IPS DF 4.7 (cell line): ENCODE data around the gene LEMD3.
"Not testable (repeated sequence)": the region's sequence is repeated elsewhere in the genome, so short reads cannot be mapped to it uniquely, and the experiment has no call there.

Experiments used
- DNase-seq: peaks from one replicate; pipeline ENCODE4 v3.0.0-alpha.2; 2013; ENCODE audit warnings: low spot score; ENCODE audit errors: extremely low read depth

Gene LEMD3

GRCh38 chr12:65278576-65279368 is 109.4 kb downstream of the LEMD3 start, which contains the start of gene MSRB3:
Gene MSRB3, plus strand, starts transcription at chr12:65278683. Its CDS starts 29,897 bp downstream, at chr12:65308580.
- no peak for DNase-seq

DNA sequence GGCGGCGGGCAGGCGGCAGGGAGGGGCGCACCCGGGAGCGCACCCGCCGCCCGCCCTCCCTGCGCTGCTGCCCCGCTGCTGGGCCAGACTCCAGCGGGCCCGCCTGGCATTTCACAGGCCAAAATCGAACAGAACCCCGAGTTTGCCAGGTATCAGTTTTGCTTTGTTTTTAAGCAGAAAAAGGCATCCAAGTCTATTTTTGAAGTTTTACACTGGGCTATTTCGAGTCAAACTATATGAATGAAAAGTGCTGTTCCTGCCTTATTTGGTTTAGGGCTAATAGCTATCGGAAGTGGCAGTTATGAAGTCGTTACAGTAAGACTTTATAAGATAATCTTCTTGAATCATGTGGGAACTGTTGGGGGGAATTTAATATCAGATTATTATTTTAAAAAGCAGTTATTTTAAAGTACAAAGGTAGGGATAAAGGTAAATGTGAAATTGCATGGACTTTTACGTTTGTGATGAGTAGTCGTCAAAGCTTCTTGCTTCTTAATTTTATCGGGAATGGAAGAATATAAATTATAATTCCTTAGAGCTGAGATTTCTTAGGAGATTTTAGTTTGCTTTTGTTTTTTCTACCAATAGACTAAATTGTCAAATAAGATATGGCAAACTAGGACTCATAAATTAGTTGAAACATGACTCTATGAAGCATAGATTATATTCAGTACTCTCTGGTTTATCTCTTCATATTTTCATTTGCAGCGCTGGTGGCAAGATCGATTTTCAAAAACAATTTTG is 110.2 kb downstream of the LEMD3 start:
- DNase-seq, result no peak

DNA sequence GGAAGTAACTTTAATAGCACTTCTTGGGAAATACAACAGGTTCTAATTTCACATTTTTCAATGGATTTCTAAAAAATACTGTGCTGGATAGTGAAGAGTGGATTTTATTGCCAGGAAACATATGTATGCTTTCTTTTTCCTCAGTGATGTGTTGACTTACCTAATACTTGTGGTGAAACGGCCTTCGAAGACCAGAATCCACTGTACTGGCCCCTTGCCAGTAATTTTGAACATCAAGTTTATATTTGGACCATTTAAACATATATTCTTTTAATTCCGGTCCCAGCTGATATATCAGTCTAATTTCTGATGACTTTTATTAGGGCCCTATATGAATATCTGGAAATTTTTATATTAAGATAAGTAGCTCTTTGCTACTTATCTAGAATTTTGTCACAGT is 110.9 kb downstream of the LEMD3 start:
- DNase-seq, result no peak

GRCh38 chr12:65282840-65283239 is 113.5 kb downstream of the LEMD3 start:
- DNase-seq, result no peak

DNA sequence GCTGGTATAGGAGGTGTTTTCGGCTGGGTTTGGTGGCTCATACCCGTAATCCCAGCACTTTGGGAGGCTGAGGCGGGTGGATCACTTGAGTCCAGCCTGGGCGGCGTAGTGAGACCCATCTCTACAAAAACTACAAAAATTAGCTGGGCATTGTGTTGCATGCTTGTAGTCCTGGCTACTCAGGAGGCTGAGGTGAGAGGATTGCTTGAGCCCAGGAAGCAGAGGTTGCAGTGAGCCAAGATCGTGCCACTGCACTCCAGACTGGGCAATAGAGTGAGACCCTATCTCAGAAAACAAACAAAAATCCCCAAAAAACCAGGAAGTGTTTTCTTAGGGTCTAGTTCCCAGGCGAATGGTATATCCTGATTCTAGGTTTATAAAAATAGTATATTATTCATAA is 116.1 kb downstream of the LEMD3 start:
- not testable (repeated sequence) for DNase-seq

- no peak for DNase-seq
Measured at GRCh38 chr12:65287426-65287825, 118.0 kb downstream of the LEMD3 start.

DNA sequence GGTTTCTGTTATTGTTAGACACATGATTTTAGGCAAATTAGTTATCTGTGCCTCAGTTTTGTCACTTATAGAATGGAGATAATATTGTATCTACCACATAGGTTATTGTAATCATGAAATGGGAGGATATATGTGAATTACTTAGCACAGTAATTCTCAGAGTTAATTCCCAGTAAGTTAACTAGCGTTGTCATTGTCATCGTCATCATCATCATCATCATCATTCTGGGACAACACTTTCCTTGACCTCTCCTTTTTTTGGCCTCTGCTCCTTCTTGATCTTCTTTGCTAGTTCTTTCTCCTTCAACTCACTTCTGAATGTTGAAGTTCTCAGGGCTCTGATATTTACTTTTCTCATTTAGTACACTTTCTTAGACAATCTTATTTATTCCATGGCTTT is 122.9 kb downstream of the LEMD3 start:
- no peak for DNase-seq

DNA sequence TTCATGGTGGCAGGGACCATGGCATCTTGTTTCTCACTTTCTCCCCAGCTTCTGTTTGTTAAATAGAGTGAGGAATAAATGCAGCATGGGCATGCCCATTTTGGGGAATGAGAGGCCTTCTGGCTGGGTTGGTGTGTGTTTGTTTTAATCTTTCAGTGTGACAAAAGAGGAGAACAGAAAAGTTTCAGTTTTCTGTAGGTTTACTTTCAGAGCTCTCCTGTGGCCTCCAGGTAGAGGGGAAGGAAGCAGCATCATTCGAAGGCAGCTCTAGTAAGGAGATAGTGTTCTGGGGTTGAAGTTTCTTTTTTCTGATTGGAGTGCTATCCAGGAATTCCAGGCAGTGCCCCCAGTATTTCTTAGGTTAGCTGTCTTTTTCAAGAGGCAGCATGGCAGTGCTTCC is 124.4 kb downstream of the LEMD3 start:
- no peak for DNase-seq

- DNase-seq, result no peak
Measured at GRCh38 chr12:65294641-65295262, 125.4 kb downstream of the LEMD3 start.

- no peak for DNase-seq
Measured at GRCh38 chr12:65296508-65297265, 127.3 kb downstream of the LEMD3 start.
